K562 (cell line): ENCODE results near the gene ESRRG. TPM values are rescaled to one million over a fixed set of nuclear protein-coding genes. Genes with fewer than 3 reads are reported as not detected.

Source experiments
- ATAC-seq: fragments of 200-7000 bp; cut with Tn5 transposase; 3 replicates; pipeline ENCODE4 v1.9.1; 2020; ENCODE audit warnings: moderate library complexity
- BruUV-seq: library from RNA; stranded (reverse); fragments of 400-500 nt; replicated peaks from 2 replicates; lab custom pipeline; 2021; lab: Mats Ljungman, UMichigan
- CTCF ChIA-PET: fragments of 300-600 bp; formaldehyde crosslinking; extraction: SDS; loops from one replicate; lab custom pipeline; 2021; ENCODE audit warnings: low intra/inter-chr PET ratio; lab: Yijun Ruan, JAX
- POLR2A ChIA-PET: fragments of 300-600, 350-650 bp; sonication (Branson Sonifier 250); formaldehyde crosslinking; extraction: SDS; loops from one replicate; lab custom pipeline; 2021; ENCODE audit warnings: antibody characterized with exemption, inconsistent platforms; lab: Yijun Ruan, JAX
- DNase-seq, 4 experiments: peaks; one replicate each; pipeline versions ENCODE4 v3.0.0 to v3.0.0-alpha.2; 2011 to 2018; ENCODE audit warnings: low spot score in 3 of 4, mixed read lengths in 3 of 4; ENCODE audit errors: extremely low read depth in 1 of 4
- FAIRE-seq: peaks from 2 replicates; lab custom pipeline; 2011; peaks lifted over from hg19 to GRCh38; lab: Jason Lieb, UNC
- H2AFZ ChIP-seq: 2 replicates; pipeline ENCODE4 v1.6.0; 2011; ENCODE audit warnings: low read depth, low read length, control low read depth, inconsistent platforms
- H3K27ac ChIP-seq: fragments of 200-600 bp; 3 replicates; pipeline ENCODE4 v1.8.0; 2011; ENCODE audit warnings: low read depth, mild to moderate bottlenecking, control low read depth, inconsistent platforms, low read length, moderate library complexity, mixed read lengths; ENCODE audit errors: extremely low read depth
- H3K27me3 ChIP-seq, 2 experiments: fragments of 300-600 bp in 1 of 2; 2 replicates in 1 of 2; 3 replicates in 1 of 2; pipeline versions ENCODE4 v1.6.0 to v1.8.0; 2011; ENCODE audit warnings: inconsistent platforms in 2 of 2, low read length in 2 of 2, mild to moderate bottlenecking in 1 of 2, mixed read lengths in 1 of 2, moderate library complexity in 1 of 2; ENCODE audit not compliant: control insufficient read depth in 2 of 2, insufficient read depth in 2 of 2
- H3K36me3 ChIP-seq: fragments of 300-600 bp; 3 replicates; pipeline ENCODE4 v1.8.0; 2011; ENCODE audit warnings: mild to moderate bottlenecking, low read length, inconsistent platforms; ENCODE audit not compliant: control insufficient read depth, insufficient read depth
- H3K4me1 ChIP-seq, 2 experiments: fragments of 200-600 bp in 1 of 2; replicated peaks in 1 of 2; 2 replicates in 1 of 2; 3 replicates in 1 of 2; pipeline versions ENCODE4 v1.5.1 to v1.8.0; 2011; ENCODE audit warnings: inconsistent platforms in 2 of 2, low read length in 2 of 2, mild to moderate bottlenecking in 1 of 2, mixed read lengths in 1 of 2, moderate library complexity in 1 of 2; ENCODE audit not compliant: control insufficient read depth in 2 of 2, insufficient read depth in 2 of 2
- H3K4me2 ChIP-seq: 2 replicates; pipeline ENCODE4 v1.6.1; 2011; ENCODE audit warnings: low read length, control low read depth, inconsistent platforms, mixed read lengths; ENCODE audit not compliant: insufficient read depth
- H3K4me3 ChIP-seq: fragments of 200-600 bp; sonication (generic), shearing (Covaris generic); 2 replicates; pipeline ENCODE4 v1.5.1; 2016; ENCODE audit warnings: control low read depth, inconsistent platforms
- H3K79me2 ChIP-seq: fragments of 200-600 bp; 3 replicates; pipeline ENCODE4 v1.8.0; 2011; ENCODE audit warnings: low read length, inconsistent platforms; ENCODE audit not compliant: control insufficient read depth, insufficient read depth
- H3K9ac ChIP-seq, 2 experiments: 2 replicates each; pipeline versions ENCODE4 v1.6.0 to v1.6.1; 2011; ENCODE audit warnings: low read depth in 2 of 2, low read length in 2 of 2, control low read depth in 1 of 2, inconsistent platforms in 1 of 2, mild to moderate bottlenecking in 1 of 2, mixed read lengths in 1 of 2; ENCODE audit not compliant: insufficient read depth in 1 of 2
- H3K9me1 ChIP-seq: one replicate; pipeline ENCODE4 v1.6.0; 2011; ENCODE audit warnings: inconsistent platforms, mild to moderate bottlenecking, low read length, moderate library complexity; ENCODE audit not compliant: control insufficient read depth, insufficient read depth
- H3K9me3 ChIP-seq: replicated peaks from 2 replicates; pipeline ENCODE4 v1.5.1; 2011; ENCODE audit warnings: low read depth, low read length, inconsistent platforms; ENCODE audit not compliant: control insufficient read depth, insufficient read depth
- H4K20me1 ChIP-seq: replicated peaks from 2 replicates; pipeline ENCODE4 v1.6.1; 2011; ENCODE audit warnings: low read length, inconsistent platforms, mixed read lengths; ENCODE audit not compliant: control insufficient read depth, insufficient read depth
- BRCA1 ChIP-seq, 2 experiments: fragments of 450-650 bp in 1 of 2; sonication (generic) in 1 of 2; formaldehyde crosslinking in 1 of 2; IDR thresholded peaks; 2 replicates each; pipeline versions ENCODE4 v1.5.0 to v1.6.1; 2017 to 2020; ENCODE audit warnings: mild to moderate bottlenecking in 1 of 2, missing genetic modification reagents in 1 of 2
- BRF1 ChIP-seq: IDR thresholded peaks from 3 replicates; pipeline ENCODE4 v1.6.1; 2011; ENCODE audit warnings: borderline replicate concordance, mild to moderate bottlenecking; ENCODE audit not compliant: insufficient read length; ENCODE audit errors: extremely low read depth
- CTBP1 ChIP-seq: fragments of 450-650 bp; IDR thresholded peaks from 2 replicates; pipeline ENCODE4 v1.6.1; 2016; ENCODE audit warnings: borderline replicate concordance
- ELF2 ChIP-seq: fragments of 250-450 bp; sonication (Bioruptor Pico); IDR thresholded peaks from 2 replicates; pipeline ENCODE4 v1.5.0; 2021; ENCODE audit warnings: mild to moderate bottlenecking
- ESRRB ChIP-seq: fragments of 250-450 bp; sonication (Bioruptor Pico); IDR thresholded peaks from 2 replicates; pipeline ENCODE4 v1.5.0; 2020; ENCODE audit warnings: mild to moderate bottlenecking, moderate library complexity, borderline replicate concordance
- FOXK1 ChIP-seq: sonication (generic); formaldehyde crosslinking; IDR thresholded peaks from 2 replicates; pipeline ENCODE4 v1.8.0; 2022; ENCODE audit warnings: missing genetic modification reagents, mild to moderate bottlenecking, borderline replicate concordance
- GTF2E2 ChIP-seq: fragments of 200-800 bp; sonication (Bioruptor generic); IDR thresholded peaks from 2 replicates; pipeline ENCODE4 v1.6.1; 2016; ENCODE audit warnings: missing genetic modification characterization, missing compliant biosample characterization
- LARP7 ChIP-seq: fragments of 450-650 bp; IDR thresholded peaks from 2 replicates; pipeline ENCODE4 v1.6.1; 2016
- LEF1 ChIP-seq: fragments of 450-650 bp; IDR thresholded peaks from 2 replicates; pipeline ENCODE4 v1.6.1; 2016; ENCODE audit warnings: mild to moderate bottlenecking
- SP1 ChIP-seq: sonication (generic); formaldehyde crosslinking; IDR thresholded peaks from 2 replicates; pipeline ENCODE4 v1.8.1; 2022; ENCODE audit warnings: mild to moderate bottlenecking, missing genetic modification reagents
- ZNF133 ChIP-seq: fragments of 250-450 bp; sonication (Bioruptor Pico); IDR thresholded peaks from 2 replicates; pipeline ENCODE4 v1.4.0; 2020; ENCODE audit warnings: mild to moderate bottlenecking
- ZNF449 ChIP-seq: fragments of 250-450 bp; sonication (Bioruptor Pico); IDR thresholded peaks from 2 replicates; pipeline ENCODE4 v1.8.0; 2022; ENCODE audit warnings: moderate library complexity, mild to moderate bottlenecking, inconsistent platforms
- ZNF780A ChIP-seq: fragments of 250-450 bp; sonication (Bioruptor Pico); IDR thresholded peaks from 2 replicates; pipeline ENCODE4 v1.5.0; 2021; ENCODE audit warnings: mild to moderate bottlenecking
- WGBS: fragments of 100-300 bp; shearing (Covaris generic); methylation state at CpG from one replicate; pipeline ENCODE4 v1.1.6; 2016; ENCODE audit warnings: low coverage, mixed read lengths; ENCODE audit not compliant: insufficient coverage; ENCODE audit errors: missing lambda C conversion rate; 5-methylcytosine and 5-hydroxymethylcytosine counted together
- in situ Hi-C: fragments of 300-500 bp; cut with MboI; formaldehyde crosslinking; loops from 4 replicates; pipeline ENCODE4 v1.15.0; 2018; ENCODE audit warnings: inconsistent platforms, mixed read lengths
- intact Hi-C: fragments of 100-400 bp; cut with micrococcal nuclease; formaldehyde crosslinking; loops from 2 replicates; pipeline ENCODE4 v1.14.2; 2022
- polyA plus RNA-seq, 8 experiments: library from polyadenylated mRNA; depleted of rRNA in 4 of 8; stranded (reverse) in 5 of 8; unstranded in 3 of 8; fragments of >200 nt; fragmentation: Nextera tagmentation in 2 of 8; fragmentation: Illumina TruSeq in 1 of 8; extraction: Ambion mirVana in 2 of 8; extraction: Trizol in 1 of 8; gene quantifications; 2 replicates each; pipeline versions ENCODE4 v1.2.1 to v1.2.3, GENCODE V29; 2011 to 2014; ENCODE audit warnings: inconsistent platforms in 1 of 8, missing spikeins in 1 of 8
- total RNA-seq, 7 experiments: library from RNA; depleted of rRNA in 6 of 7; stranded (reverse); fragments of >200 nt in 6 of 7; fragmentation: Illumina TruSeq in 2 of 7; extraction: Trizol in 2 of 7; gene quantifications; 2 replicates each; pipeline versions ENCODE4 v1.2.1 to v1.2.3, GENCODE V29; 2011 to 2021; ENCODE audit warnings: low replicate concordance in 1 of 7
- TF ChIP-seq, protein P1 (sequence below): sonication (generic); formaldehyde crosslinking; IDR thresholded peaks from 2 replicates; pipeline ENCODE4 v1.8.0; 2022; ENCODE audit warnings: mild to moderate bottlenecking, missing genetic modification reagents

The ESRRG gene
- total and polyA plus RNA-seq, 9 of the 15 experiments (the other 6 are each of a cell fraction or from before 2014, with no cell fraction given), result not detected

DNA sequence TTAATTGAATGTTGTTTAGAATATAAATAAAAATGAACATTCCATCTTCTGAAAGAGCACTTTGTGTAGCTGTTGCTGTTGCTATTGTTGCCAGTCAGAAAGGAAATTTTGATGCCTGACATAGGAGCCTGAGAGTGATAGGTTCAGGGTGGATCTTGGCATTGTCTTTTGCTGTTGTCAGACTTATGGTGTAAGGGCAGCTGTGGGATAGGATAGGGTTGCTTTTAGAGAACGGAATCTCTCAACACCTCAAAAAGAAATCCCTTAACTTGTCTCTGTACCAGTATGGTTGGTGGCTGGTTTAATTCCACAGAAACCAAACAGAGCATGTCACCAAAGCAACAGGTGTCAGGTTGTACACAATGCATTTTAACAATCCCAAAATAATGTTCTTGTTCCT lies 62.7 kb downstream of the ESRRG start (continued):
- TF ChIP-seq ESRRB (CRISPR knock-in tag) (no peak), LEF1 (no peak)

DNA sequence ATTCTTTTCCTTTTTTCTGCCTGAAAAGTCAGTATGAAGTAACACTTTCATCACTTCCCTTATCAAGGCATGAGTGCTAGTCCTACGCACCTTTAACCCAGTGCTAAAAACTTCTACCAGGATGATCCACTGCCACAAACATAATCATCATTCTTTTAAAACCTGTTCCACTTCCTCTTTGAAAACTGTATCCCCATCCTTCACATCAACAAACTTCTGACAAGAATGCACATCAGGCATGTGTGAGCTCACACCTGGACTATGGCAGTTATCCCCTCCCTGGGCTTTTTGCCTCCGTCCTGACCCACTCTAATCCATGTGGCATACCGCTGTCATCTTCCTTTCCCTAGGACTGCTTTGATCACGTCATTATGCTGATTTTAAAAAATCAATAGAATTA lies 70.2 kb downstream of the ESRRG start:
- Histone ChIP-seq H3K4me2 (no peak overlapping the region), H3K27ac (no peak overlapping the region), H2AFZ (no peak overlapping the region), H3K36me3 (no peaks in the 10 kb centered on the region), H3K9me3 (0 out of 2 replicates have a peak, but pooled peaks cover 5% of the 10 kb centered on the region), H3K79me2 (no peaks in the 10 kb centered on the region), H3K9ac (no peak overlapping the region), H3K27me3 (no peaks in the 10 kb centered on the region), H4K20me1 (no peaks in the 10 kb centered on the region), H3K9me1 (no peaks in the 10 kb centered on the region), H3K4me3 (no peak overlapping the region), H3K4me1 (no peaks in the 10 kb centered on the region)
- 1% methylated on average over 4 of the region's 4 CpGs for WGBS
- no TSS peak for BruUV-seq
- DNase-seq (no peak), ATAC-seq (no peak), FAIRE-seq (no peak)
- TF ChIP-seq LARP7, result no peak
- TF ChIP-seq CTBP1, result no peak
- TF ChIP-seq FOXK1, result no peak
- TF ChIP-seq BRF1, result no peak
- no peak for TF ChIP-seq ZNF780A (CRISPR knock-in tag)
- TF ChIP-seq BRCA1 (IDR thresholded peaks at IDR 0.05), result no peak
- TF ChIP-seq BRCA1 (CRISPR knock-in tag; IDR thresholded peaks at IDR 0.05), result no peak
- TF ChIP-seq, protein P1, sequence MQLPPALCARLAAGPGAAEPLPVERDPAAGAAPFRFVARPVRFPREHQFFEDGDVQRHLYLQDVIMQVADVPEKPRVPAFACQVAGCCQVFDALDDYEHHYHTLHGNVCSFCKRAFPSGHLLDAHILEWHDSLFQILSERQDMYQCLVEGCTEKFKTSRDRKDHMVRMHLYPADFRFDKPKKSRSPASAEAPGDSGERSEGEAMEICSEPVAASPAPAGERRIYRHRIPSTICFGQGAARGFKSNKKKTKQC (CRISPR knock-in tag), result no peak
- TF ChIP-seq ZNF449 (CRISPR knock-in tag), result no peak
- no peak for TF ChIP-seq ELF2 (CRISPR knock-in tag)
- no peak for TF ChIP-seq ZNF133
- TF ChIP-seq SP1, result no peak
- no peak for TF ChIP-seq GTF2E2 (tag)
- CTCF ChIA-PET, result no interaction called here
- in situ Hi-C loops, result no loop called here
- POLR2A ChIA-PET, result no interaction called here
- intact Hi-C loops, result no loop called here
